OCI-LY7 (cell line): ENCODE measurements around the gene MAGEA3.
"Not testable (repeated sequence)": the region's sequence is repeated elsewhere in the genome, so short reads cannot be mapped to it uniquely, and the experiment has no call there.

Experiments used
- CTCF ChIP-seq: fragments of 200-600 bp; sonication (generic); conservative IDR thresholded peaks from 2 replicates; pipeline ENCODE4 v1.5.1; 2014; ENCODE audit warnings: mild to moderate bottlenecking, antibody characterized with exemption, low read length, moderate library complexity, mixed read lengths
- EZH2phosphoT487 ChIP-seq: fragments of 200-600 bp; sonication (generic); IDR thresholded peaks from 2 replicates; pipeline ENCODE4 v1.6.1; 2018; ENCODE audit warnings: low read depth, borderline replicate concordance, mild to moderate bottlenecking, mixed run types, antibody characterized with exemption, low read length, moderate library complexity, mixed read lengths

DNA sequence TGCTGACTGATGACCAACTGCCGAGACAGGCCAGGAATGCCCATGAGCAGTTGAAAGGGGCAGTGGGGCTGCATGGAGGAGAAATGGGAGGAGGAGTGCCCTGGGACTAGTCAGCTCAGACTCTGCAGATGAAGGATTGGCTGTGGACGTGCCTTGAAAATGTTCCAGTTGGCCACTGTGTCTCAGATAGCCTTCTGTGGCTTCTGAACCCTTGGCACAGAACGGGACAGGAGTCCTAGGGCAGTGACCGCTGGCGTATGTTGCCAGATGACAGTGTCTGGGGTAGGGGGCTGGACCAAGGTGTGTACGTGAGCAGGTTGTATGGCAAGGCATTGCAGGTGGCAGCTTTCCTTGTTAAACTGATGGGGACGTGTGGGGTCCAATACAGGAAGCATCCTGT, 7.9 kb downstream of the MAGEA3 start:
- not testable (repeated sequence) for TF ChIP-seq CTCF, EZH2phosphoT487
